Measurements from ENCODE around the gene KCNIP2. TPM values are rescaled to one million over a fixed set of nuclear protein-coding genes. Genes with fewer than 3 reads are reported as not detected.

The KCNIP2 gene
- total and polyA plus RNA-seq, 7 experiments from 2014 or later = 0.27 to 6.3 (median 2.4) TPM; not detected in 1

DNA sequence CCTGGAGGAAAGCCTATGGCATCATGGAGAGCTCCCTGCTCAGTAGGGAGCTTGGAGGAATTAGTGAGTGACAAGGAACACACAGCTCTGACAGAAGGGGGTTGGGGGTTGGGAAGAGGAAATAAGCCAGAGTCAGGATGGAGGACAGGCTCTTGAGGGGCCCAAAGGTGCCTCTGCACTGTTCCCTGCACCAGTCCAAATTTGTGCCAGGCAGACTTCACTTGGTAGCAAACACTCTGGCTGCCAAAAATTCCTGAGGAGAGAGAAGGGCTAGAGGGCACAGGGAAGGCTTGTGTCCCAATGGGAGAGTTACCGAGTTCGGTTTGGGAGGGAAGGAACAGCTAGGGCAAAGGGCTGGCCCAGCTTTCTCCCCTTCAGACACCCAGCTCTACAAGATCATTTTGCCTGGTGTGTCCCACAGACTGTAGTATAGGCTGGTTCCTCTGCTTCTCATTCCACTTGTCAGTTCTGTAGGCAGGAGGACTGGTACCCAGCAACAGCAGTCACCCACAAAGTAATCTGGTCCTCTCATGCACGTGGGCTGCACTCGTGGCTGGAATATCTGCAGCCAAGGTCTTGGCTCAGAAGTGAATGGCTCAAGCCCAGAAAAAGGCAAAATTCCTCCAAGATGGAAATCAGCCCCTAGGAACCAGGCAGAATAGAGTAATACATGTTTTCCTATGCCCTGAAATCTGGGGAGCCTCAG is 8.0 kb upstream of the KCNIP2 start:
- peaks cover 0 to 38% (median 7%) of the 10 kb centered on the region in 3 experiments for H3K36me3 ChIP-seq (ENCODE audit: control insufficient read depth in 2 of 3, insufficient read depth in 3 of 3, low read length in 3 of 3)
- Mint-ChIP-seq H3K27ac (no peak overlapping the region), H3K4me1 (peaks cover 0 to 11% (median 4%) of the 10 kb centered on the region in 7 donors), H3K9me3 (no peaks in the 10 kb centered on the region), H3K27me3 (no peaks in the 10 kb centered on the region), H3K4me3 (no peak overlapping the region), H3K36me3 (peaks cover 0 to 57% (median 32%) of the 10 kb centered on the region in 5 donors)
- H3K27me3 ChIP-seq (ENCODE audit: control insufficient read depth in 2 of 2, insufficient read depth in 2 of 2, low read length in 2 of 2) = no peaks in the 10 kb centered on the region
- no peaks in the 10 kb centered on the region for H3K9me3 ChIP-seq (ENCODE audit: control insufficient read depth in 2 of 3, low read length in 3 of 3)
- ATAC-seq (no peak), DNase-seq (no peak)
- ChIA-PET POLR2A (interaction anchor here (0.5 to 1.2 kb wide), 2 partner anchors 11 to 136 kb away, joined by 3 read pairs; no protein-coding TSS in a partner anchor), CTCF (no interaction called here)
- intact Hi-C loops (cut with micrococcal nuclease) = no loop called here
- no peaks in the 10 kb centered on the region for H3K4me1 ChIP-seq (ENCODE audit: control insufficient read depth in 2 of 2, insufficient read depth in 2 of 2, low read length in 2 of 2)
- H3K4me3 ChIP-seq (ENCODE audit: low read length) = no peak overlapping the region
- no peak overlapping the region for H3K27ac ChIP-seq (ENCODE audit: low read depth, low read length)

DNA sequence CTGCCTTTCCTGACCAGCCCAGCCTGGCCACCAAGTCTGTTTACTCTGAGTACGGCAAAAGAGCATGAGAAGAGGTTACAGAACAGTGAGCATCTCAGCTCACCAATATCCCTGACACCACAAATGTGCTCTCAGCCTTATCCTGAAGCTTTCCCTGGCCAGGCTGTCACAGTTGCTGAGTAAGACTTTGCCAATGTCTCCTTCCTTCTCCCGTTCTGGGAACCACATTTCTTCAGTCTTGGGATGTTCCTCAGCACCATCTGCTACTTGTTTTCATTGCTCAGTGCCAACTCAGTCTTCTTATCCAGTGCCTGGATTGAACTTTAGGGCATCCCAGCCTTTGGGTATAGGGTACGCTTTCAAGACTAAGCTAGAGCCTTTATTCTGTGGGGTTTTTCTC is 7.1 kb upstream of the KCNIP2 start:
- POLR2A ChIA-PET = no interaction called here

DNA sequence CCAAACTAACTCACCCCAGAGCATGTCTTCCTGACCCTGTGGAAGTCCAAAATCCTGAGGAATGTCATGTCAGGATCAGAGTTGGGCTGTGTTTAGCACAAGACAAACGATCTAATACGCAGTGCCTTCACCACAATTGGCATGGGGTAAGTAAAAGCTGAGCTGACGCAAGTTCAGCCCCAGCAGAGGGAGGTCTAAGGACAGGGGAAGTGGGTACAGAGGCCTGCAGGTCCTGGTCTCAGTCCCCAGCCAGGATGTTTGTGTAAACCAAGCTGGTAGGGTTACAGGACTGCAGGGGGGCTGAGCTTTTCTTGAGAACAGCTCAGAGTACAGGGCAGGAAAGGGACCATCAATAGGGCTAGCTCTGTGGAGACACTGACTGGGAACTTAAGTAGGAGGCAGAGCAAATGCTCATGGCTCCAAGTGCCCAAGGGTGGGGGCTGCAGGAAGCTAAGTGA is 5.3 kb upstream of the KCNIP2 start:
- intact Hi-C loops (cut with micrococcal nuclease) = no loop called here
- peak; percentile 63 for ATAC-seq
- H3K36me3 ChIP-seq (ENCODE audit: control insufficient read depth in 2 of 3, insufficient read depth in 3 of 3, low read length in 3 of 3) = peaks cover 0 to 38% (median 7%) of the 10 kb centered on the region in 3 experiments
- no peak overlapping the region for H3K27ac Mint-ChIP-seq
- no peaks in the 10 kb centered on the region for H3K9me3 Mint-ChIP-seq
- CTCF ChIA-PET = interaction anchor here (1.0 kb wide), 1 partner anchor 13 kb away, joined by 4 read pairs; no protein-coding TSS in a partner anchor
- peaks cover 0 to 9% of the 10 kb centered on the region in 2 donors for H3K4me1 ChIP-seq (ENCODE audit: control insufficient read depth in 2 of 2, insufficient read depth in 2 of 2, low read length in 2 of 2)
- no peaks in the 10 kb centered on the region for H3K27me3 ChIP-seq (ENCODE audit: control insufficient read depth in 2 of 2, insufficient read depth in 2 of 2, low read length in 2 of 2)
- H3K27me3 Mint-ChIP-seq = peaks cover 0 to 8% (median 4%) of the 10 kb centered on the region in 5 donors
- no peak overlapping the region for H3K27ac ChIP-seq (ENCODE audit: low read depth, low read length)
- H3K4me1 Mint-ChIP-seq = peaks cover 8 to 22% (median 13%) of the 10 kb centered on the region in 7 donors
- peaks cover 0 to 69% (median 32%) of the 10 kb centered on the region in 5 donors for H3K36me3 Mint-ChIP-seq
- no peak overlapping the region for H3K4me3 ChIP-seq (ENCODE audit: low read length)
- no peaks in the 10 kb centered on the region for H3K9me3 ChIP-seq (ENCODE audit: control insufficient read depth in 2 of 3, low read length in 3 of 3)
- DNase-seq = peak in 1 of 9 donors; percentile 4
- POLR2A ChIA-PET = no interaction called here
- H3K4me3 Mint-ChIP-seq = no peak overlapping the region

More for the DNA sequence above, 7.1 kb upstream of the KCNIP2 start:
- DNase-seq = no peak
- H3K9me3 Mint-ChIP-seq = no peaks in the 10 kb centered on the region
- intact Hi-C loops (cut with micrococcal nuclease) = no loop called here
- no peaks in the 10 kb centered on the region for H3K27me3 Mint-ChIP-seq
- CTCF ChIA-PET = no interaction called here
- H3K9me3 ChIP-seq (ENCODE audit: control insufficient read depth in 2 of 3, low read length in 3 of 3) = no peaks in the 10 kb centered on the region
- H3K4me1 ChIP-seq (ENCODE audit: control insufficient read depth in 2 of 2, insufficient read depth in 2 of 2, low read length in 2 of 2) = no peaks in the 10 kb centered on the region
- no peak overlapping the region for H3K27ac Mint-ChIP-seq
- H3K36me3 Mint-ChIP-seq = peaks cover 0 to 64% (median 32%) of the 10 kb centered on the region in 5 donors
- H3K27ac ChIP-seq (ENCODE audit: low read depth, low read length) = no peak overlapping the region
- peaks cover 0 to 11% (median 3%) of the 10 kb centered on the region in 7 donors for H3K4me1 Mint-ChIP-seq
- peaks cover 0 to 38% (median 7%) of the 10 kb centered on the region in 3 experiments for H3K36me3 ChIP-seq (ENCODE audit: control insufficient read depth in 2 of 3, insufficient read depth in 3 of 3, low read length in 3 of 3)
- ATAC-seq = no peak
- no peaks in the 10 kb centered on the region for H3K27me3 ChIP-seq (ENCODE audit: control insufficient read depth in 2 of 2, insufficient read depth in 2 of 2, low read length in 2 of 2)
- no peak overlapping the region for H3K4me3 Mint-ChIP-seq
- no peak overlapping the region for H3K4me3 ChIP-seq (ENCODE audit: low read length)

DNA sequence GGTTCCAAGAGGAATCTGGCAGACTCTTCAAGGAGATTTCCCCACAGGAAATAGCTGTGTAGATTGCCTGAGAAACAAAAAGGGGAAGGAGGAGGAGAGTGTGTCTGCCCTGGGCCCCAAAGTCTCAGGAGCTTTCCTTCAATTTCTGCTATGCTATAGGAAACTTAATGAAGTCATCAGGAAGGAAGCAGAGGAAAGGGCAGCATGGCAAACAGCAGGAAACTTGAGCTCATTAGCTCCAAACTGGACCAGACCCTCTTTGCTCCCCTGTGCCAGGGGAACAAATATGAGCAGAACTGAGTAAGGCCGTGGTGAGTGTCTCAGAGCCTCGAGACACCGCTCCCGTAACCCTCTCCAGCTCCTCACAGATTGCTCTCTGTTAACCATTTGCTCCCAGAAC is 4.8 kb upstream of the KCNIP2 start:
- Mint-ChIP-seq H3K27ac (no peak overlapping the region), H3K27me3 (peaks cover 0 to 8% (median 4%) of the 10 kb centered on the region in 5 donors), H3K4me1 (peaks cover 6 to 23% (median 14%) of the 10 kb centered on the region in 7 donors), H3K9me3 (no peaks in the 10 kb centered on the region), H3K36me3 (peaks cover 0 to 67% (median 32%) of the 10 kb centered on the region in 5 donors), H3K4me3 (no peak overlapping the region)
- Histone ChIP-seq H3K27me3 (ENCODE audit: control insufficient read depth in 2 of 2, insufficient read depth in 2 of 2, low read length in 2 of 2) (no peaks in the 10 kb centered on the region), H3K4me1 (ENCODE audit: control insufficient read depth in 2 of 2, insufficient read depth in 2 of 2, low read length in 2 of 2) (peaks cover 0 to 9% of the 10 kb centered on the region in 2 donors), H3K9me3 (ENCODE audit: control insufficient read depth in 2 of 3, low read length in 3 of 3) (no peaks in the 10 kb centered on the region), H3K4me3 (ENCODE audit: low read length) (no peak overlapping the region), H3K27ac (ENCODE audit: low read depth, low read length) (no peak overlapping the region), H3K36me3 (ENCODE audit: control insufficient read depth in 2 of 3, insufficient read depth in 3 of 3, low read length in 3 of 3) (peaks cover 0 to 38% (median 7%) of the 10 kb centered on the region in 3 experiments)
- no peak for DNase-seq
- ChIA-PET POLR2A (no interaction called here), CTCF (interaction anchor here (1.0 kb wide), 1 partner anchor 13 kb away, joined by 4 read pairs; no protein-coding TSS in a partner anchor)
- intact Hi-C loops (cut with micrococcal nuclease) = no loop called here
- ATAC-seq = no peak

DNA sequence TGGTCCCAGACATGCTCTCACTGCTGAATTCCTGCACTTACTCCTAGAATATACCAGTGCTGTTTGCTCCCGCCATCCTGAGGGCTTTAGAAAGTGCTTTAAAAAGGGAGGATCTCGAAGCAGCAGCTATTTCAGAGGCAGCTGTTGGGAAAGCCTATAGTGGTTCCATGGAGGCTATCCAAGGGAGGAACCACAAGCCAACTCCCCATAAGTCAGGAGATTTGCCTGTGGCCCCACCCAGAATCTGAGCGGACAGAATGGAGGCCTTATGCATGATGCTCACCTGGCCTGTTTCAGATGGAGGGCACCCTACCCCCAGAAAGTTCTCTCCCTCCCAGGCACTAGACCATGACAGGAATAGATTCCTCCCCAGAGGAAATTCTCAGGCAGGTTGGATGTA is 2.3 kb upstream of the KCNIP2 start:
- intact Hi-C loops (cut with micrococcal nuclease) = no loop called here
- Mint-ChIP-seq H3K27me3 (peaks cover 0 to 19% (median 4%) of the 10 kb centered on the region in 5 donors), H3K4me3 (no peak overlapping the region), H3K9me3 (peaks cover 0 to 2% (median 0%) of the 10 kb centered on the region in 11 donors), H3K4me1 (peaks cover 24 to 46% (median 33%) of the 10 kb centered on the region in 7 donors), H3K36me3 (peaks cover 4 to 49% (median 26%) of the 10 kb centered on the region in 5 donors), H3K27ac (no peak overlapping the region)
- no peak for DNase-seq
- POLR2A ChIA-PET = interaction anchor here (0.5 kb wide), 1 partner anchor 211 kb away, joined by 3 read pairs; no protein-coding TSS in a partner anchor
- CTCF ChIA-PET = no interaction called here
- H3K27me3 ChIP-seq (ENCODE audit: control insufficient read depth in 2 of 2, insufficient read depth in 2 of 2, low read length in 2 of 2) = no peaks in the 10 kb centered on the region
- H3K27ac ChIP-seq (ENCODE audit: low read depth, low read length) = no peak overlapping the region
- no peak overlapping the region for H3K4me3 ChIP-seq (ENCODE audit: low read length)
- ATAC-seq = no peak
- H3K36me3 ChIP-seq (ENCODE audit: control insufficient read depth in 2 of 3, insufficient read depth in 3 of 3, low read length in 3 of 3) = peaks cover 0 to 37% (median 7%) of the 10 kb centered on the region in 3 experiments
- no peaks in the 10 kb centered on the region for H3K9me3 ChIP-seq (ENCODE audit: control insufficient read depth in 2 of 3, low read length in 3 of 3)
- H3K4me1 ChIP-seq (ENCODE audit: control insufficient read depth in 2 of 2, insufficient read depth in 2 of 2, low read length in 2 of 2) = peaks cover 3 to 20% of the 10 kb centered on the region in 2 donors

DNA sequence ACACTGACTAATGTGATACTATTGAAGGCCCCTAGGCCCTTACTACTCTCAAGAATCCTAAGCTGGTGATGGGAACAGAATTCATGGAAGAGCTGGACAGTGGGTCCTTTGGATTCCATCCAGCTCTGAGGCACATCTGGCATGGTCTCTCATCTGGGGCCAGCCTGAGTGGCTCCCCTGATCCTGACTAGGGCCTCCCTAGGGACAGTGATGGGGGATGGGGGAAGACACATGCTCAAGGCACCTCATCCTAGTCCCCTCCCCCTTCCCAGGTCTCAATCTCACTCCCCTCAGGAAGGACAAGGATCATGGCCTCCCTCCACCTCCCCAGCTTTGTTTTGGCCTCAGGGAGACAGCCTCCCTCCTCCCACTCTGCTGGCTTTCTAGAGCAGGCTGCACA is 1.8 kb downstream of the KCNIP2 start:
- peaks cover 0 to 2% (median 0%) of the 10 kb centered on the region in 11 donors for H3K9me3 Mint-ChIP-seq
- H3K36me3 Mint-ChIP-seq = peaks cover 0 to 12% (median 4%) of the 10 kb centered on the region in 5 donors
- H3K36me3 ChIP-seq (ENCODE audit: control insufficient read depth in 2 of 3, insufficient read depth in 3 of 3, low read length in 3 of 3) = peaks cover 0 to 2% (median 0%) of the 10 kb centered on the region in 3 experiments
- ChIA-PET POLR2A (interaction anchor here (0.8 to 5.1 kb wide), 6 partner anchors 10 to 274 kb away, joined by 3 to 42 read pairs (median 4); partner anchors contain the start of gene OGA), CTCF (interaction anchor here (0.5 to 4.0 kb wide), 15 partner anchors 9 to 860 kb away, joined by 3 to 28 read pairs (median 5); partner anchors contain the start of genes NPM3 and OGA)
- H3K4me3 ChIP-seq (ENCODE audit: low read length) = no peak overlapping the region
- intact Hi-C loops (cut with micrococcal nuclease) = loop anchor here (5.0 kb wide), 5 partner anchors 35 to 630 kb away; partner anchors contain the start of gene ARMH3 (in 1 of the 2)
- ATAC-seq (no peak), DNase-seq (no peak)
- H3K4me1 Mint-ChIP-seq = peaks cover 31 to 59% (median 52%) of the 10 kb centered on the region in 7 donors
- H3K27me3 Mint-ChIP-seq = peaks cover 0 to 19% (median 4%) of the 10 kb centered on the region in 5 donors
- H3K27me3 ChIP-seq (ENCODE audit: control insufficient read depth in 2 of 2, insufficient read depth in 2 of 2, low read length in 2 of 2) = no peaks in the 10 kb centered on the region
- H3K27ac Mint-ChIP-seq = no peak overlapping the region
- H3K4me3 Mint-ChIP-seq = peak overlapping the region in 6 of 10 donors; percentile 27 to 79 (median 50)
- no peaks in the 10 kb centered on the region for H3K9me3 ChIP-seq (ENCODE audit: control insufficient read depth in 2 of 3, low read length in 3 of 3)
- H3K4me1 ChIP-seq (ENCODE audit: control insufficient read depth in 2 of 2, insufficient read depth in 2 of 2, low read length in 2 of 2) = peaks cover 8 to 34% of the 10 kb centered on the region in 2 donors
- no peak overlapping the region for H3K27ac ChIP-seq (ENCODE audit: low read depth, low read length)
